Measurements from ENCODE around the gene WDR91.

Gene WDR91

GRCh38 chr7:135188298-135188984, 22.9 kb downstream of the WDR91 start:
- TF ChIP-seq CTCF (IDR thresholded peaks at IDR 0.05; ENCODE audit: low read depth, low read length) = no peak
- H3K4me3 ChIP-seq (replicated peaks in 1 of 2; ENCODE audit: low read depth in 2 of 2, low read length in 2 of 2) = no peak overlapping the region
- peak in 1 of 2 donors; percentile 30 for DNase-seq (ENCODE audit: low read depth in 2 of 2)

GRCh38 chr7:135186841-135187253, 24.5 kb downstream of the WDR91 start:
- no peak overlapping the region for H3K4me3 ChIP-seq (replicated peaks in 1 of 2; ENCODE audit: low read depth in 2 of 2, low read length in 2 of 2)
- DNase-seq (ENCODE audit: low read depth in 2 of 2) = no peak
- no peak for TF ChIP-seq CTCF (IDR thresholded peaks at IDR 0.05; ENCODE audit: low read depth, low read length)

- no peak for TF ChIP-seq CTCF (IDR thresholded peaks at IDR 0.05; ENCODE audit: low read depth, low read length)
- no peak for DNase-seq (ENCODE audit: low read depth in 2 of 2)
- no peak overlapping the region for H3K4me3 ChIP-seq (replicated peaks in 1 of 2; ENCODE audit: low read depth in 2 of 2, low read length in 2 of 2)
These were observed 25.1 kb downstream of the WDR91 start for GRCh38 chr7:135186261-135186540.

GRCh38 chr7:135185471-135186260, 25.7 kb downstream of the WDR91 start:
- H3K4me3 ChIP-seq (replicated peaks in 1 of 2; ENCODE audit: low read depth in 2 of 2, low read length in 2 of 2) = no peak overlapping the region
- no peak for DNase-seq (ENCODE audit: low read depth in 2 of 2)
- TF ChIP-seq CTCF (IDR thresholded peaks at IDR 0.05; ENCODE audit: low read depth, low read length) = no peak

DNA sequence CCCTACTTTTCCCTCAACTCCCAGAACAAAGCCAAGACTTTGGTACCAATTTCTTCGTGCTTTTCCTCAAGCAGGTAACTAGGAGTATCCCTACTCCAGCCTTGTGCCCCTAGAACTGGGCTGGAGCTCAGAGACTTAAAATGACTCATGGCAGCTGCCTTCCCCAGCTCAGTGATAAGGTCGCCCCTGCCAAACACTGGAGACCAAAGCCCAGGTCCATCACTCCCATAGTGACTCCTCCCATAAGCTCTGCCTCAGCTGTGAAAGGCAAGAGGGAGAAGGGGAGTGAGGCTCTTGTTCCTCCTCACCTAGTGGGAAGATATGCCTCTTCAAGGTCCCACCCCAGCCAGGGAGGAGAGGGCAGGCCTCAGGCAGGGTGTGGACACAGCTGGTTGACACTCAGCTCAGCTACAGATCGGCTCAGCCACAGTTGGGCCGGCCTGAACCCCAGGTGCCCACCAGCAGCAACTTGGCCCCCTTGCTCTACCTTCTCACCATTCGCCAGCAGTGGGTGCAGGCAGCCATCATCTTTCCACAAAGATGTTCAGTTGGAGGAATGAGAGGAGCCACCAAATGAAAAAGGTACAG, 27.0 kb downstream of the WDR91 start:
- DNase-seq (ENCODE audit: low read depth in 2 of 2) = no peak

DNA sequence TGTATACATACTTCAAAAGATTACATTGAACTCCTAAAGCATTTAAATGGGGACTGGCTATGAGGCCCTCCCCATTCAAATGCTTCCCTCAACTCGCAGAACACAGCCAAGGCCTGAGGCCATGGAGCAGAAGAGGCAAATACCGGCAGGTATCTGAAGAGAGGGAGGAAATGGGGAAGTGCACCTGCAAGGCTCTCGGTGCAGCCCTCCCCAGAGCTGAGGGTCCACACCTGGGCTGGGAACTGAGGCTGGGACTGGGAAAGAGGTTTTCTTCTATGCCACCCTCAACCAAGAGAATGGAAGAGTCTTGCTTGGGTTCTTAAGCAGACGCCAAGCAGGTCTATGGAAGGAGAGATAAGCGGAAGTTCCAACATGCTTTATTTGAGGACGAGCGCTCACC, 27.8 kb downstream of the WDR91 start:
- H3K4me3 ChIP-seq (replicated peaks in 1 of 2; ENCODE audit: low read depth in 2 of 2, low read length in 2 of 2) = no peak overlapping the region
- TF ChIP-seq CTCF (IDR thresholded peaks at IDR 0.05; ENCODE audit: low read depth, low read length) = no peak
- no peak for DNase-seq (ENCODE audit: low read depth in 2 of 2)

More for the DNA sequence above, 27.0 kb downstream of the WDR91 start:
- H3K4me3 ChIP-seq (replicated peaks in 1 of 2; ENCODE audit: low read depth in 2 of 2, low read length in 2 of 2) = no peak overlapping the region
- TF ChIP-seq CTCF (IDR thresholded peaks at IDR 0.05; ENCODE audit: low read depth, low read length) = no peak
